ENCODE results near the gene VASP. TPM values are rescaled to one million over a fixed set of nuclear protein-coding genes. Genes with fewer than 3 reads are reported as not detected.

The VASP gene
- total RNA-seq, 1 donor from 2014 or later, result 155 TPM

DNA sequence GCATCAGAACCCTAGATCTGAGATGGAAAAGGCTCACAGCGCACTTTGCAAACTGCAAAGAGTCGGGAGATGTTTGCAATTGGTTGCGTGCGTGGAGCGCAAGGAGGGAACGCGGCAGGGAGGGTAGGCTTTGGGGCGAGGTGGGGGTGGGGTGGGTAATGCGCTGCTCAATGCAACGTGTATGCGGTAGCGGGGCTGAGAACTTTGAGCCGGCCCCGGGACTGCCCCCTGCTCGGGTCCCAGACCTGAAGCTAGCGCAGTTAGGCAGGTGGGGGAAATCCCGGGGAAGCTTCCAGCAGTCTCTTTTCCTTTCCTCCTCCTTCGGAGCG is 38.5 kb upstream of the VASP start:
- H3K4me1 ChIP-seq, result peaks cover 28% of the 10 kb centered on the region
- ATAC-seq (peak; percentile 3), DNase-seq (no peak)
- peaks cover 6% of the 10 kb centered on the region for H3K27me3 ChIP-seq
- TF ChIP-seq, protein P1, sequence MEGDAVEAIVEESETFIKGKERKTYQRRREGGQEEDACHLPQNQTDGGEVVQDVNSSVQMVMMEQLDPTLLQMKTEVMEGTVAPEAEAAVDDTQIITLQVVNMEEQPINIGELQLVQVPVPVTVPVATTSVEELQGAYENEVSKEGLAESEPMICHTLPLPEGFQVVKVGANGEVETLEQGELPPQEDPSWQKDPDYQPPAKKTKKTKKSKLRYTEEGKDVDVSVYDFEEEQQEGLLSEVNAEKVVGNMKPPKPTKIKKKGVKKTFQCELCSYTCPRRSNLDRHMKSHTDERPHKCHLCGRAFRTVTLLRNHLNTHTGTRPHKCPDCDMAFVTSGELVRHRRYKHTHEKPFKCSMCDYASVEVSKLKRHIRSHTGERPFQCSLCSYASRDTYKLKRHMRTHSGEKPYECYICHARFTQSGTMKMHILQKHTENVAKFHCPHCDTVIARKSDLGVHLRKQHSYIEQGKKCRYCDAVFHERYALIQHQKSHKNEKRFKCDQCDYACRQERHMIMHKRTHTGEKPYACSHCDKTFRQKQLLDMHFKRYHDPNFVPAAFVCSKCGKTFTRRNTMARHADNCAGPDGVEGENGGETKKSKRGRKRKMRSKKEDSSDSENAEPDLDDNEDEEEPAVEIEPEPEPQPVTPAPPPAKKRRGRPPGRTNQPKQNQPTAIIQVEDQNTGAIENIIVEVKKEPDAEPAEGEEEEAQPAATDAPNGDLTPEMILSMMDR (IDR thresholded peaks at IDR 0.05), result no peak
- H3K36me3 ChIP-seq, result no peaks in the 10 kb centered on the region
- H3K4me3 ChIP-seq, result peak overlapping the region; percentile 81
- no peaks in the 10 kb centered on the region for H3K9me3 ChIP-seq
- H3K27ac ChIP-seq, result peak overlapping the region; percentile 99
- intact Hi-C loops (cut with DNase I), result no loop called here

DNA sequence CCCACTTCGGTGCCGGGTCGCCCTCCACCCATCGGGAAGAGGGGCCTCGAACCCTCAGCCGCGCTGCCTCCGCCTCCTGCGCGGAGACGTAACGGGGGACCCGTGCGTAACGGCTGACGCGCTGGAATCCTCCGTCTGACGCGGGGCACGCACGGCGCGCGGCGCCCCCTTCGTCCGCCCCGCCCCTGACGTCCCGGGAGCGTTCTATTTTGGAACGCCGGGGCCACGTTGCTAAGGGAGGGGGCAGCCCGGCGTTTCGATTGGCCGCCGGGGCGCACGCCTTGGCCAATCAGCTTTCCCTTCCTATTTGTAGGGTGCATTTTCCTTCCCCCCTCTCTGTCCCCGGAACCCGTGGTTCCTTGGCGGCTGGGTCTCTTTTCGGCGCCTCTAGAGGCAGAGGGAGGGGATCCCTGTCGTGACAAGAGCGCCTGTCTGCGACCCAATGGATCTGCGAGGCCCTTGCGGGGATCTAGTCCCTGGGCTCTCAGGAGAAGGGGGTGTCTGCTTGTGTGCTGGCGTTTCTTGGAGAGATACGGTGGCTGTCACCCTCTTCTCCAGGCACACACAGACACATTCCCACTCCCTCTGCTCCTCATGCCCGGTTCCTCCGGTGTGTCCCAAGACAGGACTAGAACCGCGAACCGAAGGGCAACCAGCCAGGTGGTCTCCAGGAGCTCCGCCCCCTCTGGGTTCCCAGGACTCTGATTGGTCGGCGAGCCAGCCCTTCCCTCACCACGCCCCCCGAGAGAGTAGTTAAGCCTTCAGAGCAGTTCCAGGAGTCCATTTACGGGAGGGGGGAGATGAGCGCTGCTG is 37.9 kb upstream of the VASP start:
- TF ChIP-seq, protein P1 (IDR thresholded peaks at IDR 0.05), result no peak
- peak; percentile 94 for ATAC-seq
- peak overlapping the region; percentile 81 for H3K4me3 ChIP-seq
- intact Hi-C loops (cut with DNase I), result no loop called here
- H3K9me3 ChIP-seq, result no peaks in the 10 kb centered on the region
- H3K36me3 ChIP-seq, result no peaks in the 10 kb centered on the region
- DNase-seq, result peak; percentile 97
- peak overlapping the region; percentile 99 for H3K27ac ChIP-seq
- H3K27me3 ChIP-seq, result peaks cover 9% of the 10 kb centered on the region
- peaks cover 28% of the 10 kb centered on the region for H3K4me1 ChIP-seq

DNA sequence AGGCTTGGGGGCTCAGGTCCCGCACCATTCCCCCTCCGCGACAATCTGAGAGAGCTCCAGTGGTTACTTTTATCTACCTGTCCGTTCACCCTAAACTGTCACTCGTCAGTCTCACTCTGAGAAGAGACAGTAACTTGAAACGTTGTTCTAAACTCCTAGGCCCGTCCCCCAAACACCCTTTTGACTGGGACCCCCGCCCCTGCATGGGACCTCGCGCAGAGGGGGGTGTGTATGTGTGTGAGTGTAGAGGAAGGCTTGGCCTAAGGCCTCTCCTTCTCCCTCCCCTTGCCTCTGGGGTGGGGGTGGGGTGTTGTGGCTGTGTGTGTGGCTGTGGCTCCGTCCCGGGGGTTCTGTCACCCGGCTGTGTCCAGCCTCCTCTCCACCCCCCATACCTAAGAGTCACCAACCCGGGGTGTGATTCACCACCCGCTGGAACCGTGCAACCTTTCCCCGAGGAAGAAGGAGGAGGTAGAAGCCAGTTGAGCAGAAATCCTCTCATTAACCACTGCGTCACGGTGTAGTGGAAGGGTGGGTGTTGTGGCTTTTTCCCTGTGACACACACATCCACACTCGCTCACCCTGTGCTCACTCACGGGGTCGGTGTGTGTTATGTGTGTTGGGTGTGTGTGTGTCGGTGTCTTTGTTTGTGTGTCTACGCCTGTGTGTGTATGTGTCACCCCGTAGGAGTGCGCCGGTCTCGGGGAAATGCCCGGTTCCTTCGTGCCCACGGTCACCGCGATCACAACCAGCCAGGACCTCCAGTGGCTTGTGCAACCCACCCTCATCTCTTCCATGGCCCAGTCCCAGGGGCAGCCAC is 37.1 kb upstream of the VASP start:
- H3K4me3 ChIP-seq, result peak overlapping the region; percentile 81

DNA sequence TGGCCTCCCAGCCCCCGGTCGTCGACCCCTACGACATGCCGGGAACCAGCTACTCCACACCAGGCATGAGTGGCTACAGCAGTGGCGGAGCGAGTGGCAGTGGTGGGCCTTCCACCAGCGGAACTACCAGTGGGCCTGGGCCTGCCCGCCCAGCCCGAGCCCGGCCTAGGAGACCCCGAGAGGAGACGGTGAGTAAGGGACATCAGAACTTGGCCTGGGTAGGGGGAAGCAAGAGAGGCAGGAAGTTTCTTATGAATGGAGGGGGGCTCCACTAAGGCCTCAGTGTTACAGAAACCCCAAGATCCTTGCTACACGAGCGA is 36.6 kb upstream of the VASP start:
- TF ChIP-seq, protein P1 (IDR thresholded peaks at IDR 0.05), result no peak
- intact Hi-C loops (cut with DNase I), result no loop called here
- Histone ChIP-seq H3K4me1 (peaks cover 28% of the 10 kb centered on the region), H3K27me3 (peaks cover 9% of the 10 kb centered on the region), H3K27ac (no peak overlapping the region), H3K36me3 (no peaks in the 10 kb centered on the region), H3K4me3 (no peak overlapping the region), H3K9me3 (no peaks in the 10 kb centered on the region)
- no peak for ATAC-seq
- peak; percentile 69 for DNase-seq

More for the DNA sequence above, 37.1 kb upstream of the VASP start:
- ATAC-seq (no peak), DNase-seq (no peak)
- no peaks in the 10 kb centered on the region for H3K9me3 ChIP-seq
- H3K4me1 ChIP-seq, result peaks cover 28% of the 10 kb centered on the region
- H3K27ac ChIP-seq, result peak overlapping the region; percentile 99
- peaks cover 9% of the 10 kb centered on the region for H3K27me3 ChIP-seq
- intact Hi-C loops (cut with DNase I), result no loop called here
- no peaks in the 10 kb centered on the region for H3K36me3 ChIP-seq
- TF ChIP-seq, protein P1 (IDR thresholded peaks at IDR 0.05), result no peak

DNA sequence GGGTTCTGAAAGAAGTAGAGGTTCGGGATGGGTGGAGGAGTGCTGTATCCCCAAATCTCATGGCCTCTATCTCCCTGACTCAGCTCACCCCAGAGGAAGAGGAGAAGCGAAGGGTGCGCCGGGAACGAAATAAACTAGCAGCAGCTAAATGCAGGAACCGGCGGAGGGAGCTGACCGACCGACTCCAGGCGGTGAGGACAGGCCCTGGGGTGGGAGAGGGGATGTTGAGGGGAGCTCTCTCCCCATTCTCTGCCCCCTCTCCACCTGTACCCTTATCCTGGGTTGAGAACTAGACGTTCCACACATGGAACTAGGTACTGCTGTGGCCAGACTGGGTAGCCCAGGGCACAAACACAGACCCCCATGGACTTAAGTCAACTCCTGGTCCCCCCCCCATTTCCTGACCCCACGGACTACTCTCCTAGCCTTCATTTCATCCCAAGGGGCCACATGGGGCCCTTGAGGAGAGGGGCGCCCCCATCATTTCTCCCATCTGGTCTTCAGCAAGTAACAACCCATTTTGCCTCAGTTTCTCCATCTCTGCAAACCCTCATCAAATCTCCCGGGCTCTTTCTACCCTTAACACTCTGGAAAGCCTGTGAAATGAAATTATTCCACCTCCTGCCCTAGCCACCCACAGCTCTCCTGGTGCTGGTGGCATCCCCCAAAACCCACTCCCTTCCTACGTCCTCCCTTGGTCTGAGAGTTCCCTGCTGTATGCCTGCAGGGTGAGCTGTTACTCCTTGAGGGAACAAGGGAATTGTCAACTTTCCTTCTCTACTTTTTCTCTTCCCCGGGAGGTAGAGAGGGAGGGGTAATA is 36.0 kb upstream of the VASP start:
- no peaks in the 10 kb centered on the region for H3K36me3 ChIP-seq
- intact Hi-C loops (cut with DNase I), result no loop called here
- no peak for ATAC-seq
- no peak overlapping the region for H3K4me3 ChIP-seq
- no peak overlapping the region for H3K27ac ChIP-seq
- peaks cover 28% of the 10 kb centered on the region for H3K4me1 ChIP-seq
- no peaks in the 10 kb centered on the region for H3K9me3 ChIP-seq
- H3K27me3 ChIP-seq, result peaks cover 9% of the 10 kb centered on the region
- no peak for DNase-seq
- TF ChIP-seq, protein P1 (IDR thresholded peaks at IDR 0.05), result no peak

All from upper lobe of right lung (tissue), 1 donor.